Right atrium auricular region (tissue), 2 donors: ENCODE results near the gene ESAM. TPM values are rescaled to one million over a fixed set of nuclear protein-coding genes. Genes with fewer than 3 reads are reported as not detected.

ENCODE experiments used
- DNase-seq: peaks from one replicate; pipeline ENCODE4 v3.0.0-alpha.2; 2019; ENCODE audit warnings: low spot score
- H3K27ac ChIP-seq, 2 donors: fragments of 200-600 bp; sonication (generic); 1 replicate in 1 of 2; 2 replicates in 1 of 2; pipeline ENCODE4 v1.5.1; 2016 to 2019
- H3K27me3 ChIP-seq, 2 donors: fragments of 200-600 bp; sonication (generic); one replicate each; pipeline versions ENCODE4 v1.5.1 to v1.6.0; 2017 to 2019
- H3K36me3 ChIP-seq: fragments of 200-600 bp; sonication (generic); one replicate; pipeline ENCODE4 v1.5.1; 2016
- H3K4me1 ChIP-seq, 2 donors: fragments of 200-600 bp; sonication (generic); one replicate each; pipeline versions ENCODE4 v1.5.1 to v1.6.0; 2017 to 2019
- H3K4me3 ChIP-seq, 2 donors: fragments of 200-600 bp; sonication (generic); 1 replicate in 1 of 2; 2 replicates in 1 of 2; pipeline ENCODE4 v1.5.1; 2017 to 2019; ENCODE audit warnings: mild to moderate bottlenecking in 1 of 2, moderate library complexity in 1 of 2
- H3K9me3 ChIP-seq, 2 donors: fragments of 200-600 bp; sonication (generic); one replicate each; pipeline ENCODE4 v1.5.1; 2019
- total RNA-seq, 2 donors: library from RNA; depleted of rRNA; stranded (reverse); fragments of >200 nt; gene quantifications; one replicate each; pipeline ENCODE4 v1.1.0, GENCODE V29; 2016
- TF ChIP-seq, protein P1 (sequence below), 2 donors: fragments of 200-600 bp; sonication (generic); IDR thresholded peaks; one replicate each; pipeline ENCODE4 v1.5.1; 2019; ENCODE audit warnings: antibody characterized with exemption in 2 of 2

ESAM gene
- total RNA-seq, 2 donors from 2014 or later, result 60.6 to 64.6 TPM

DNA sequence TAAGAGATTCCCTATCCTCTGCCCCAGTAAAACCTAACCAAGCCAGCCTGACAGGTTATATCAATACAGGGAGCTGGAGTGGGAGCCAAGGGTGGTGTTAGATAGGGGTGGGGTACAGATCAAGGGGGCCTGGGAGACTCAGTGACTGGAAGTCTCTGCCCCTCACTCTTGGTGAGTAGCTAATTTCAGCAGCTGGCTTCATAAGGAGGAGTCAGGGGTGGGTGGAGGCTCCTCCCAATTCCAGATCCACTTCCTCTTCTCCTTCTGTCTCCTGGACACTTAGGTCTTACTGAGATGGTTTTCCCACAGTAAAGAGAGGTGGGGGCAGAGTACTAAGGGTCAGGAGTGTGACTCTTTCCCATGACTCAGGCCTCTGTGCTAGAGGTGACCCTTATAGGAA, 8.9 kb downstream of the ESAM start:
- no peak for DNase-seq
- H3K4me1 ChIP-seq, result peaks cover 0 to 67% of the 10 kb centered on the region in 2 donors
- peaks cover 4% of the 10 kb centered on the region for H3K36me3 ChIP-seq
- no peak overlapping the region for H3K4me3 ChIP-seq
- H3K27ac ChIP-seq, result no peak overlapping the region
- TF ChIP-seq, protein P1, sequence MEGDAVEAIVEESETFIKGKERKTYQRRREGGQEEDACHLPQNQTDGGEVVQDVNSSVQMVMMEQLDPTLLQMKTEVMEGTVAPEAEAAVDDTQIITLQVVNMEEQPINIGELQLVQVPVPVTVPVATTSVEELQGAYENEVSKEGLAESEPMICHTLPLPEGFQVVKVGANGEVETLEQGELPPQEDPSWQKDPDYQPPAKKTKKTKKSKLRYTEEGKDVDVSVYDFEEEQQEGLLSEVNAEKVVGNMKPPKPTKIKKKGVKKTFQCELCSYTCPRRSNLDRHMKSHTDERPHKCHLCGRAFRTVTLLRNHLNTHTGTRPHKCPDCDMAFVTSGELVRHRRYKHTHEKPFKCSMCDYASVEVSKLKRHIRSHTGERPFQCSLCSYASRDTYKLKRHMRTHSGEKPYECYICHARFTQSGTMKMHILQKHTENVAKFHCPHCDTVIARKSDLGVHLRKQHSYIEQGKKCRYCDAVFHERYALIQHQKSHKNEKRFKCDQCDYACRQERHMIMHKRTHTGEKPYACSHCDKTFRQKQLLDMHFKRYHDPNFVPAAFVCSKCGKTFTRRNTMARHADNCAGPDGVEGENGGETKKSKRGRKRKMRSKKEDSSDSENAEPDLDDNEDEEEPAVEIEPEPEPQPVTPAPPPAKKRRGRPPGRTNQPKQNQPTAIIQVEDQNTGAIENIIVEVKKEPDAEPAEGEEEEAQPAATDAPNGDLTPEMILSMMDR (IDR thresholded peaks at IDR 0.05), result no peak
- H3K27me3 ChIP-seq, result peaks cover 0 to 11% of the 10 kb centered on the region in 2 donors
- no peaks in the 10 kb centered on the region for H3K9me3 ChIP-seq

DNA sequence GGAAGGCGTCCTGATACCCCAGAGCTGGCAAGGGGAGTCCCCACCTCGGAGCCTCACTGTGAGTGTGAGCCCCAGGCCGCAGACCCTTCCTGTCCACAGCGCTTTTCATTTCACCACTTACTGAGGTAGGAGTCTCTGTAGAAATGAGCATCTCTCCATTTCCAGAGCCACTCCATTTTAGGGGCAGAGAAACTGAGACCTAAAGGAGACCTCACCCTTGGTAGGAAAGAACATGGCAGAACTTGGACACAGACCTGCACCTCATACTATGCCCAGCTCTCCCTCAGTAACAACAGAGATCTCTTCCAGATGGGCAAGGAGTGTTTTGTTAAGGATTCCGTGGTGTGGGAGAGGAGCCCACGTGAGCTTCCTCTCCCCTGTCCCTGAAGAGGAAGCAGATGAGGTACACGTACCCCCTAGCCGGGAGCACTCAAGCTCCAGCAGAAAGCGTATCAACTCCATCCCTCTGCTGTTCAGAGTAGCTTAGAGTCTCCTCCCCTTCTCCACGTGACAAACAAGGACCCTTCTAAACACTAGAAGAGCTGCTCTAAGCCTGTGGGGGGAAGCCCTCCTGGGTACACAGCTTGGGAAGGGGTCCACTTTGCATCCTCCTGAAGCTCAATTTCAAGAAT, 9.5 kb downstream of the ESAM start:
- TF ChIP-seq, protein P1 (IDR thresholded peaks at IDR 0.05), result no peak
- H3K4me1 ChIP-seq, result peaks cover 0 to 65% of the 10 kb centered on the region in 2 donors
- H3K9me3 ChIP-seq, result no peaks in the 10 kb centered on the region
- H3K36me3 ChIP-seq, result peaks cover 4% of the 10 kb centered on the region
- H3K4me3 ChIP-seq, result no peak overlapping the region
- peaks cover 0 to 11% of the 10 kb centered on the region in 2 donors for H3K27me3 ChIP-seq
- no peak overlapping the region for H3K27ac ChIP-seq
- no peak for DNase-seq

GRCh38 chr11:124751741-124752470, 10.2 kb downstream of the ESAM start, which contains the start of gene VSIG2:
Gene VSIG2, minus strand, starts transcription at chr11:124752255. Its CDS starts 118 bp downstream, at chr11:124752137.
- TF ChIP-seq, protein P1 (IDR thresholded peaks at IDR 0.05), result no peak
- no peak within 1 kb of the TSS for H3K27ac ChIP-seq
- peaks cover 0 to 14% of the 10 kb centered on the region in 2 donors for H3K27me3 ChIP-seq
- no peak for DNase-seq
- peak within 1 kb of the TSS in 1 of 2 donors; percentile 22 for H3K4me3 ChIP-seq
- peaks cover 4% of the 10 kb centered on the region for H3K36me3 ChIP-seq
- H3K4me1 ChIP-seq, result peaks cover 0 to 66% of the 10 kb centered on the region in 2 donors
- H3K9me3 ChIP-seq, result no peaks in the 10 kb centered on the region

DNA sequence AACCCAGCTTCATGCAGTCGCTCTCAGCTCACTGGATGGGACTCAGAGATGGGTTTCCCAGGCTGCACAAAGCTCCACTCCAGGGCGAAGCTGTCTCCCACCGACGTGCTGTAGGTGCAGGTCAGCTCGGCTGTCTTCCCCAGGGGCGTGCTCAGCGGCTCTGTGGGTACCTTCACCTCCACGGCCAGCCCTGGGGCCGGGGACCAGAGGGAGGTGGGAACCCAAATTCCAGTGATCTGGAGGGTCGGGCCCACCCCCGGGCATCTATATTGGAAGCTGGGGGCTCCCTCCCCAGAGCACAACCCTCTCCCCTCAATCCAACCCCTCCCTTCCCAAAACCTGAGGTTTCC, 10.7 kb downstream of the ESAM start:
- Histone ChIP-seq H3K4me1 (peaks cover 0 to 66% of the 10 kb centered on the region in 2 donors), H3K36me3 (peaks cover 4% of the 10 kb centered on the region)

DNA sequence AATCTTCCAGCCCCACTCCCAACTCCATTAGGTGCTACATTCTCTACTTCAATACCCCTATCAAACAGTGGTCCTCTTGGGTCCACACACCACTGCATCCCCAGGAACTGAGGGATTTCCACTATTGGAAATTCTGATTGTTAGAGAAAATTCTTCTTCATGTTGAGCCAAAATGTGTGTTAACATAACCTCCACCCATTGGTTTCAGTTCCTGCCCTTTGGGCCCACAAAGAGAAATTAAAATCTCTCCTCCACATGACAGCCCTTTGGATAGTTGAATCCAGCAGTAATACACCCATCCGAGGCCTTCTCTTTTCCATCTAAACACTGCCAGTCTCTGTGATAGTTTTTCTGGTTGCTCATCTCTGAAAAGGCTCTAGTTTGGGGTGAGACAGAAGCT, 12.2 kb downstream of the ESAM start:
- Histone ChIP-seq H3K27me3 (peaks cover 0 to 31% of the 10 kb centered on the region in 2 donors), H3K36me3 (peaks cover 4% of the 10 kb centered on the region), H3K4me1 (peaks cover 0 to 70% of the 10 kb centered on the region in 2 donors), H3K9me3 (no peaks in the 10 kb centered on the region), H3K4me3 (no peak overlapping the region), H3K27ac (no peak overlapping the region)
- TF ChIP-seq, protein P1 (IDR thresholded peaks at IDR 0.05), result no peak
- DNase-seq, result no peak

More for the DNA sequence above, 10.7 kb downstream of the ESAM start:
- H3K9me3 ChIP-seq, result no peaks in the 10 kb centered on the region
- H3K27ac ChIP-seq, result no peak overlapping the region
- H3K27me3 ChIP-seq, result peaks cover 0 to 19% of the 10 kb centered on the region in 2 donors
- no peak for DNase-seq
- TF ChIP-seq, protein P1 (IDR thresholded peaks at IDR 0.05), result no peak
- H3K4me3 ChIP-seq, result no peak overlapping the region
